ENCODE measurements around the gene TBCK.

The TBCK gene

GRCh38 chr4:106258145-106259045 is 57.6 kb downstream of the TBCK start:
- no peak overlapping the region for H3K4me3 ChIP-seq (ENCODE audit: low read depth, low read length)
- no peak for TF ChIP-seq CTCF (IDR thresholded peaks at IDR 0.05; ENCODE audit: insufficient read depth, low read depth, low read length, missing control alignments)
- DNase-seq (ENCODE audit: low read depth), result no peak

- no peak for DNase-seq (ENCODE audit: low read depth)
- no peak overlapping the region for H3K4me3 ChIP-seq (ENCODE audit: low read depth, low read length)
- TF ChIP-seq CTCF (IDR thresholded peaks at IDR 0.05; ENCODE audit: insufficient read depth, low read depth, low read length, missing control alignments), result no peak
Observed at GRCh38 chr4:106256190-106256589, 59.8 kb downstream of the TBCK start.

GRCh38 chr4:106255195-106255594 is 60.8 kb downstream of the TBCK start:
- no peak for DNase-seq (ENCODE audit: low read depth)
- TF ChIP-seq CTCF (IDR thresholded peaks at IDR 0.05; ENCODE audit: insufficient read depth, low read depth, low read length, missing control alignments), result no peak
- no peak overlapping the region for H3K4me3 ChIP-seq (ENCODE audit: low read depth, low read length)

GRCh38 chr4:106253364-106254129 is 62.5 kb downstream of the TBCK start:
- DNase-seq (ENCODE audit: low read depth), result no peak
- no peak overlapping the region for H3K4me3 ChIP-seq (ENCODE audit: low read depth, low read length)
- TF ChIP-seq CTCF (IDR thresholded peaks at IDR 0.05; ENCODE audit: insufficient read depth, low read depth, low read length, missing control alignments), result no peak

GRCh38 chr4:106247600-106247999 is 68.4 kb downstream of the TBCK start:
- H3K4me3 ChIP-seq (ENCODE audit: low read depth, low read length), result no peak overlapping the region
- no peak for DNase-seq (ENCODE audit: low read depth)
- no peak for TF ChIP-seq CTCF (IDR thresholded peaks at IDR 0.05; ENCODE audit: insufficient read depth, low read depth, low read length, missing control alignments)

GRCh38 chr4:106246441-106246840 is 69.6 kb downstream of the TBCK start:
- DNase-seq (ENCODE audit: low read depth), result no peak
- no peak overlapping the region for H3K4me3 ChIP-seq (ENCODE audit: low read depth, low read length)
- TF ChIP-seq CTCF (IDR thresholded peaks at IDR 0.05; ENCODE audit: insufficient read depth, low read depth, low read length, missing control alignments), result no peak

Measured in GM12865 (cell line).